GM21723 (cell line): ENCODE measurements around the gene CPT1B.
"Not testable (repeated sequence)": the region's sequence is repeated elsewhere in the genome, so short reads cannot be mapped to it uniquely, and the experiment has no call there.

Experiments
- ATAC-seq: cut with Tn5 transposase; IDR thresholded peaks from one replicate; pipeline ENCODE4 v1.9.1; 2021; ENCODE audit warnings: mild to moderate bottlenecking, moderate library complexity; ENCODE audit not compliant: unreplicated experiment

The CPT1B gene

DNA sequence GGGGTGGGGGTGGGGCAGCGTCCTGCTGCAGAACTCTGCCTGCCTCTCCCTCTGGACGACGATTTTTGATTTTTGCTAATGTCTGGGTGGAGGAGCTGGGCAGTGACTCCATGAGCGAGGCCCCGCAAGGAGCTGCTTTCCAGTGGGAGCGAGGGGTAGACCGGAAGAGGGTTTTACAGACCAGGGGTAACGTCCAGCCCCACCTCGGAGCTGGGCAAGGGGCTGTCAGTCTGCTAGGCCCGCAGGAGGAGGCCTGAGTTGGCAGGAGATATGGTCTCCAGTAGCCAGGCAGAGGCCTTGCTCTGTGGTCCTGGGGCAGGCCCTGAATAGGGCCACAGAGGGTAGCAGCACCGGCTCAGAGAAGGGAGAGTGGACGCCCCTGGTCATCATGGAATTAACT, 31.4 kb upstream of the CPT1B start:
- no peak for ATAC-seq

DNA sequence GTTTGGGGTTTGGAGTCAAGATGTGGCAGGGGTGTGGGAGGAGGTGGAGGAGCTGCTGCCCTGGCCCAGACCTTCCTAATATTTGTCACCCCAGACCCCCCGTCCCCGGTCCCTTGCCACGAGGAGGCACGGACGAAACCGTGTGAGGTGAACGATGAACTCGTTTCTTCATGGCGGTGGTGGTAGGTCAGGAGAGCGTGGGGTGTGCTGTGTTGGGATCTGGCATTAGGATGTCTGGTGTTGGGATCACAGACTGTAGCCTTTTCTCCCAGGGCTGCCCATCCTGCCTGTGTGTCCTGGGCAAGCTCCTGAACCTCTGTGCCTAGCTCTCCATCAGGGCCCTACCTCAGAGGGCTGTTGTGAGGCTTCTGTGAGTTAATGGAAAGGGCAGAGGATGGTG, 30.8 kb upstream of the CPT1B start:
- no peak for ATAC-seq

DNA sequence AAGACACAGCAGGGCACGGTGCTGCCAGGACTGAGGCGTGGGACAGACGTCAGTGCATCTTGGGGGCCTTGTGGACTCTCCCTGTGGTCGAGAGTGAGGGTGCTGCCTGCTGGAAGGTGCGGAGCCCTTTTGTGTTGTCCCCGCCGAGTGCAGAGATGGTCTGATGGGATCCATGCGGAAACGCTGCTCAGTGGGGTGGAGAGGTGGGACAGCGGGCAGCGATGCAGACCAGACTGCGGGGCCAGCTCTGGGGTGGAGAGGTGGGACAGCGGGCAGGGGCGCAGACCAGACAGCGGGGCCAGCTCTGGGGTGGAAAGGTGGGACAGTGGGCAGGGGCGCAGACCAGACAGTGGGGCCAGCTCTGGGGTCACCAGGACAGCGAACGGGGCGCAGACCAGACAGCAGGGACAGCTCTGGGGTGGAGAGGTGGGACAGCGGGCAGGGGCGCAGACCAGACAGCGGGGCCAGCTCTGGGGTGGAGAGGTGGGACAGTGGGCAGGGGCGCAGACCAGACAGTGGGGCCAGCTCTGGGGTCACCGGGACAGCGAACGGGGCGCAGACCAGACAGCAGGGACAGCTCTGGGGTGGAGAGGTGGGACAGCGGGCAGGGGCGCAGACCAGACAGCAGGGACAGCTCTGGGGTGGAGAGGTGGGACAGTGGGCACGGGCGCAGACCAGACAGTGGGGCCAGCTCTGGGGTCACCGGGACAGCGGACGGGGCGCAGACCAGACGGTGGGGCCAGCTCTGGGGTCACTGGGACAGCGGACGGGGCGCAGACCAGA, 30.0 kb upstream of the CPT1B start:
- not testable (repeated sequence) for ATAC-seq

DNA sequence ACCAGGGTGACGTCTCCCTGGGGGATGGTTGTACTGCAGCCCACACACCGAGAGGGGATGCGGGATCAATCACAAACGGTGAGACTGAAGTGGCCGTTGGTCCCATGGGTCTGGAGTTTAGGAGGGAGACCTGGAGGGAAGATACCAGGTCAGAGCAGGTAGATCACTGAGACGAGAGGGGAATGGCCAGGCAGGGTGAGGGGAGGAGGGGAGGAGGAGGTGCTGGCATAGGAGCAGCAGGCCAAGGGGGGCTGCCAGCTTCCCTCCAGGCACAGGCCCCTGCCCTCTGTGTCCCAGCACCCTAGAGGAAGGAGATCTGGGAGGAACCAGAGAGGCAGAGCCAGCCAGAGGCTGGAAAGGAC, 29.4 kb upstream of the CPT1B start:
- no peak for ATAC-seq

DNA sequence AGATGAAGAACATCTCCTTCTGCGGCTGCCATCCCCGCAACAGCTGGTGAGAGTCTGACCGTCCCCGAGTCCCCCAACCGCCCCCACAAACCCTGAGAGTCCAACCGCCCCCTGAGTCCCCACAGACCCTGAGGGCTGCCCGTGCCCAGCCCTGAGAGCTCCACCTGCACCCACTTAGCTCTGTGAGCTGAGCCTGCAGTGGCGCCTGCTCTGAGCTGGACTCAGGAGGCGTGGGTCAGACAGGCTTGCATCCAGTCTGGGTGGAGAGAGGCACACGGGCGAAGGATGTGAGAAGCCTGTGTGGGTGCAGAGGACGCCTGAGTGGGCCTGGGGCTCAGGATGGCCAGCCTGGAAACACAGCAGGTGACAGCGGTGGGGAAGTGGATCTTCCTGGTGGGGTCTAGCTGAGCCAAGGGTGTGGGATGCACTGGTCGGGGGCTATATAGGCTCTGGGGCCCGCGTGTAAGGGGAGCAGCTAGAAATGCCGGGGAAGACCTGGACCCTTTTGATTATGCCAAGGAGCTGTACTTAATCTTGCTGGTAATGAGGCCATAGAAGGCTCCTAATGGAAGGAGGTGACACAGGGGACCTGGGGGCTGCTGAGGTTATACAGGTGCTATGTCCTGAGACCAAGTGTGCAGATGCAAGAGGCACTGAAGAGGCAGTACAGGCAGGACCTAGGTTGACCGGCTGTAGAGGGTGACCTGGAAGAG, 28.9 kb upstream of the CPT1B start:
- ATAC-seq: no peak

DNA sequence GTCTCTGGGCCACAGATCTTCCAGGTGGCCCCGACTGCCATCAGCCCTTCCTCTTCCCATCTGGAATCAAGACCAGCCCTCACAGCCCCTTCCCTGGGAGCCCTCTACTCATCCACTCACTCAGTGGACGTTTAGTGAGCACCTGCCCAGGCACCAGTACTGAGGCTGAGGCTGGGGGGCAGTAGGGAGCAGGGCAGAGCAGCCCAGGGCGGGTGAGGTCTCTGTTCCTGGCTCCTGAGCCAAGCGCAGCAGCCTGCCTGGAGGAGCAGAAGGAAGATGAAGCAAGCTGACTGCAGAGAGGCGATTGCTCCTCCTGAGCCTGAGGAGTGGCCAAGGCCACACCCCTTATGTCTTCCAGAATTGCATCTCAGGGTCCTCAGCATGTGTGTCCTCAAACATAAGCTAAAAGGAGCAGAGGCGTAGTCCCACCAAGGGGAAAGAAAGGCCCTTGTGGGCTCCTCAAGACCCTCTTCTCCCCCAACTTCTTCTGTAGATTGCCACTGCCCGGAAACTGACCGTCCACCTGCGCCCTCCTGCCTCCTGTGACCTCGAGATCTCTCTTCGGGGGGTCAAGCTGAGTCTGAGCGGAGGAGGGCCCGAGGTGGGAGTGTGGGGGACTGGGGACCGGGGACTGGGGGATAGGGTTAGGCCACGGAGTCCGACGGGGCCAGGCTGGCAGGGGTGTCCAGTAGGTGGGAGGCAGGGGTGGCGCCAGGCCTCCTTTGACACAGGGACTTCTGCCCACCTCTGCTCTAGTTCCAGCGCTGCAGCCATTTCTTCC, 28.1 kb upstream of the CPT1B start:
- ATAC-seq: no peak

DNA sequence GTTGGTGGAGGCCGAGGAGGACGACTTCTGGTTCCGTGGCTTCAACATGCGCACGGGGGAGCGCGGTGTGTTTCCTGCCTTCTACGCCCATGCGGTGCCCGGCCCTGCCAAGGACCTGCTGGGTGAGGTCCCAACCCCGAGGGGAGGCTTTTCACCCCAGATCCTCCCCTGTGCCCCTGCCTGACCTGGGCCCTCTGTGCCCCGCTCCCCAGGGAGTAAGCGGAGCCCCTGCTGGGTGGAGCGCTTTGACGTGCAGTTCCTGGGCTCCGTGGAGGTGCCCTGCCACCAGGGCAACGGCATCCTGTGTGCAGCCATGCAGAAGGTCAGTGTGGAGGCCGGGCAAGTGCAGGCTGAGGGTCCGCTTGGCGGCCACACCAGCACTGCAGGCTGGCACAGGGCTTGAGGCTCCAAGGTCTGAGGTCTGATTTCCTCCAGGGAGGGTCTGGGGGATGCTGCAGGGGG, 27.4 kb upstream of the CPT1B start:
- no peak for ATAC-seq

DNA sequence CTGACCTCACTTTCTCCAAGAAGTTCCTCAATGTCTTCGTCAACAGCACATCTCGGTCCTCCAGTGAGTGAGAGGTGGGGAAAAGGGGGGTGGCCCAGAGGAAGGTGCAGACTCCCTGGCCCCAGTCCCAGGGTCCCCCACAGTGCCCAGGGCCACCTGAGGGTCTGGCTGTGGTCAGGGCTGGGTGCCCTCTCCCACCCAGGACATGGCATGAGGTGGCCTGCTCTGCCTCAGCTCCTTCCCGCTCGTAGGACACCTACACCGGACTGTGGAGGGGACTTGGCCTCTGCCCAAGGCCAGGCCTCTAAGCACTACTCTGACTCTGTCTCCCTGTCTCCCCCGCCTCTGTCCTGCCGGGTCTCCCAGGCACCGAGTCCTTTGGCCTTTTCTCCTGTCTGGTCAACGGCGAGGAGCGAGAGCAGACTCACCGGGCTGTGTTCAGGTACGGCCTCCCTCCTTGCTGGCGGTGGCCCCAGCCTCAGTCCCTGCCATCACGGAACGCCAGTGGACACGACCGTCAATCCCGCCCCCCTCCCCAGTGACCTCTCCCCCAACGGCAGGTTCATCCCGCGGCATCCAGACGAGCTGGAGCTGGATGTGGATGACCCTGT, 26.9 kb upstream of the CPT1B start:
- no peak for ATAC-seq

DNA sequence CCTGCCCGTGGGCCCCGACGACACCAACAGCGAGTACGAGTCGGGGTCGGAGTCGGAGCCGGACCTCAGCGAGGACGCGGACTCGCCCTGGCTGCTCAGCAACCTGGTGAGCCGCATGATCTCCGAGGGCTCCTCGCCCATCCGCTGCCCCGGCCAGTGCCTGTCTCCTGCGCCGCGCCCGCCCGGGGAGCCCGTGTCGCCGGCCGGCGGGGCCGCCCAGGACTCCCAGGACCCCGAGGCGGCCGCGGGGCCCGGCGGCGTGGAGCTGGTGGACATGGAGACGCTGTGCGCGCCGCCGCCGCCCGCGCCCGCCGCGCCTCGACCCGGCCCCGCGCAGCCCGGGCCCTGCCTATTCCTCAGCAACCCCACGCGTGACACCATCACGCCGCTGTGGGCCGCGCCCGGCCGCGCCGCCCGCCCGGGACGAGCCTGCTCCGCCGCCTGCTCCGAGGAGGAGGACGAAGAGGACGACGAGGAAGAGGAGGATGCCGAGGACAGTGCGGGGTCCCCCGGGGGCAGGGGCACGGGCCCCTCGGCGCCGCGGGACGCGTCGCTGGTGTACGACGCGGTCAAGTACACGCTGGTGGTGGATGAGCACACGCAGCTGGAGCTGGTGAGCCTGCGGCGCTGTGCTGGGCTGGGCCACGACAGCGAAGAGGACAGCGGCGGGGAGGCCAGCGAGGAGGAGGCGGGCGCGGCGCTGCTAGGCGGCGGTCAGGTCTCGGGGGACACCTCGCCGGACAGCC, 26.2 kb upstream of the CPT1B start:
- ATAC-seq: no peak

DNA sequence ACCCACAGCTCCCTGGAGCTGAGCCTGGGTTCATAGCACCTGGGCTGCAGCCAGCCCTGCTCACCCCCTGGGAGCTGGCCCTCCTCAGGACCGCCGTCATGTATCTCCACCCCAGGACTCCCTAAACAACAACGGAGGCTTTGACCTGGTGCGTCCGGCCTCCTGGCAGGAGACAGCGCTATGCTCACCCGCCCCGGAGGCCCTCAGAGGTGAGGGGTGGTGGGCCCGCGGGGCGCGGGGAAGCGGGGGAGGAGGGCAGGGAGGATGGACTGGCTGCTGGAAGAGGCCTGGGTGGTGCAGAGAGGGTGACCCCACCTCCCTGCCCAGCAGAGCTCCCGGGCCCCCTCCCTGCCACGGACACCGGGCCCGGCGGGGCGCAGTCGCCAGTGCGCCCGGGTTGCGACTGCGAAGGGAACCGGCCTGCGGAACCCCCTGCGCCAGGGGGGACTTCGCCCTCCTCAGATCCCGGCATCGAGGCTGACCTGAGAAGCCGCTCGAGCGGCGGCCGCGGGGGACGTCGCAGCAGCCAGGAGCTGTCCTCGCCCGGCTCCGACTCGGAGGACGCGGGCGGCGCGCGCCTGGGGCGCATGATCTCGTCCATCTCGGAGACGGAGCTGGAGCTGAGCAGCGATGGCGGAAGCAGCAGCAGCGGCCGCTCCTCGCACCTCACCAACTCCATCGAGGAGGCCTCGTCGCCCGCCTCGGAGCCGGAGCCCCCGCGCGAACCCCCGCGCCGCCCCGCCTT, 25.5 kb upstream of the CPT1B start:
- no peak for ATAC-seq

DNA sequence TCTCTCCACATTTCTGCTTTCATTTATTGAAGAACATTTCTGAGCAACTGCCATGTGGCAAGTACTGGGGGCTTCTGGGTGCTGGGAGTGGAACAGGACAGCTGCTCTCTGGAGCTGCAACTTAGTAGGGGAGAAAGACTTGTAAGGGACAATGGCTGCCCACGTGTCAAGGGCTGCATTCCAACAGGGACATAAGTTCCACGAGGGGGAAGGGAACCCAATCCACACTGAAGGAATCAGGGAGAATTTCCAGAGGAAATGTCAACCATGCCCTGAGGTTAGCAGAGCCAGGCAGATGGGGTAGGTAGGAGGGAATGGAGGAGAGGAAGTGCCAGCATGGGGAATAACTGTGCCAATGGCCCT, 24.1 kb upstream of the CPT1B start:
- ATAC-seq: no peak

DNA sequence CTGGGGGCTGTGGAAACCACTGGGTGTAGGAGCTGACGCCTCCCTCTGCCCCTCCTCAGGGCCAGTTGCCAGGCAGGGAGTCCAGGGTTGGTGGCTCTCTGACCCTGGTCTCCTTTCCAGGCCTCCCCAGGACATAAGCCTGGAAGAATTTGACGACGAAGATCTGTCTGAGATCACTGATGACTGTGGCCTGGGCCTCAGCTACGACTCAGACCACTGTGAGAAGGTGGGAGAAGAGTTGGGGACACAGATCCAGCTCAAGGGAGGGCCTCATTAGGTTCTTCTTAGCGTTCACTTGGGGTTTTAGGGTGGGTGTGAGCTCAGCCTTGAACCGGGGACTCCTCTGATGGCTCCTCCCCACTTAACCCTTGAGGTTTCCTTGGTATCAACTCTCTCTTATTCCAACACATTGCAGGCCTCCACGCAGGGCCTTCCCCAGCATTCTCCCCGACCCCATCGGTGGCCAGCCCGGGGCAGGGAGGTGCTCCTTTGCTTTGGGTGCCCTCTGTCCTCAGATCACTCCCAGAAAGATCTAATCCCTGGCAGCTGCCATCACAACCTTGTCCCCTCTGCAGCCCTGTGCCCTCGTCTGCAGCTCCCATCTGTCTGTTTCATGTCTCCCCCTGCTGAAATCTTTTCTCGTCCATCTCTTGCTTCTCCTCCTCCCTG, 23.6 kb upstream of the CPT1B start:
- ATAC-seq: no peak

DNA sequence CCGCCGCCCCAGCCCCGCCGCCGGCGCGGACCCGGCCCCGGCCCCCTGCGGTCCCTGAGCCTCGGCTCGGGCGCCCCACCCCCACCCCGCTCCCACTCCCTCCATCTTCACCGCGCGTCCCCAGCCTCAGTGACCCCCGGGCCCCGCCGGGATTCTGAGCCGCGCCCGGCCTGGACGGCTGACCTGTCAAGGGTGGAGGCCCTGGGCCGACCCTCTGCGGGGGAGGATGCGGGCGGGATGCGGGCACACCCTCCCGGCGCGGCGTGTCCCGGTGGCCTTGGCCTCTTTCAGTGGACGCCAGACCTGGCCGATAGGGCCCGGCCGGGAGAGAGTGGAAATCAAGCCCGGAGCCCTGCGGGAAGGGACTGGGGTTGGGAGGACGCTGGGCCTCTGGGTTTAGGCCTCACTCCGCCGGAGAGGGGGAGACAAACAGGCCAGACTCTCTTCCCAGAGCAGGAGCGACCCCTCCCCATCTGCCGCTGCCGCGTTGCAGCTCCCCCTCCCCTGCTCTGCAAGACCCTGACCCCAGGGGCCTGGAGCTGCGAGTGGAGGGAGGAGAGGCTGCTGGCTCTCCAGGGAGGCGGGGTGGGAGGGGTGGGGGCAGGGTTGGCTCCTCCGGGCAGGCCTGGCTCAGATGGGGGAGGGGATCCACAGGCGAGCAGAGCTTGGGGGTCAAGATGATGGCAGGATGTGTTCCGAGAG, 22.9 kb upstream of the CPT1B start:
- ATAC-seq: no peak

DNA sequence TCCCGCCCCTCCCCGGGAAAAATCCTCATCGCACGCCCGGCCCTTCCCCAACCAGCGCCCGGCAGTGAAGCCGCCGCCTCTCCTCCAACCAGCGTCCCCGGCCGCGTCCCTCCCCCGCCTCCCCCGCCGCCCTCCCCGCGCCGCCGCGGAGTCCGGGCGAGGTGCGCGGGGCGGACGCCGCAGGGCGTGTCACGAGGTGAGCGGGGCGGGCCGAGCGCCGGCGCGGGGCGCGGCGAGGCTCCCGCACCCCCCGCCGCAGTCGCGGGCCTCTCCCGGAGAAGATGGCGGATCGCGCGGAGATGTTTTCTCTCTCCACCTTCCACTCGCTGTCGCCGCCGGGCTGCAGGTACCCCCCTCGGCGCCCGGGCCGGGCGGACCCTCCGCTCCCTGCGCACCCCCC, 22.3 kb upstream of the CPT1B start, which contains the start of gene MAPK8IP2:
Gene MAPK8IP2, plus strand, starts transcription at position 256 of the 400 bp plus-strand sequence. Its CDS starts 26 bp downstream, at position 282.
- ATAC-seq: no peak

DNA sequence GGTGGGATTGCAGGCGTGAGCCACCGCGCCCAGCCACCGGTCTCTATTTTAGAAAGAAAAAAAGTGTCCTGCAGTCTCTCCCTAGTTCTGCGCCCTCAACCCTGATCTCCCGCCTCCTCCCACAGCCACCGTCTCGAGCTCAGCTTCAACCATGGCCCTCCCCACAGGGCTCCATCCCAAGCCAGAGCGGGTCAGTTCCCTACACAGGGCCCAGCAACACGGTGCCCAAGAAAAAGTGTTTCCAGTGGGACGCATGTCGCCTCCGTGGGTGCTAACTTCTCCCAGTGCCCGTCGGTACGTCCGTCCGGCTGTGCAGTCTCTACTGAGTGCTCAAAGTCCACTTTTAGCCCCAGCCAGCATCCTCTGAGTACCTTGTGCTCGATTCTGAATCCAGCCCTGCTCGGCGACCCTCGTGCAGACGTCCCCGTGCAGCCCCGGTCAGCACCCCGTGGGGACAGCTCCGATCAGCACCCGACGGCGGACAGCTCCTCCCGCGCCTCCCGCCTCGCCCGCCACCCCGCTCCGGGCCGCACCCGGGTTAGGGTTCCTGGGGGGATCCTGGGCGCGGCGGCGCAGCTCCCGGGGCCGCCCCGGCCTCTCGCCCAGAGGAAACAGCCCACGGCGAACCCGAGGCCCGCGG, 21.7 kb upstream of the CPT1B start:
- no peak for ATAC-seq

DNA sequence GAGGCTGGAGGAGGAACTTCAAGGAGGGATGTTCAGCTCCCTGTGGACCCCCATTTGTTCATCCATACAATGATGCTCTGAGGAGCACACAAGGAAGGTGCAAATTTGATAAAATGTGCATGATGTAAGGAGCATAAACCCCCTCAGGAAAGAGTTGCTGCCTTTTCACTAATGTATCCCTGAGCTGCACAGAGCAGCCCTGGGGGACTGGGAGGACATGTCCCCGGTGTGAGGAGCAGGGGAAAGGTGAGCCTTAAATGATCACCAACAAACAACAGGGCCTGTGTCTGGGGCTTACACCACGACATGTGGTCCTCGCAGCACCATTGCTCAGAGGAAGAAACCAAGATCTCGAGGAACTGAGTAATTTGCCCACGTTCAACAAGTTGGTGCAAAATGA, 18.9 kb upstream of the CPT1B start:
- ATAC-seq: no peak

DNA sequence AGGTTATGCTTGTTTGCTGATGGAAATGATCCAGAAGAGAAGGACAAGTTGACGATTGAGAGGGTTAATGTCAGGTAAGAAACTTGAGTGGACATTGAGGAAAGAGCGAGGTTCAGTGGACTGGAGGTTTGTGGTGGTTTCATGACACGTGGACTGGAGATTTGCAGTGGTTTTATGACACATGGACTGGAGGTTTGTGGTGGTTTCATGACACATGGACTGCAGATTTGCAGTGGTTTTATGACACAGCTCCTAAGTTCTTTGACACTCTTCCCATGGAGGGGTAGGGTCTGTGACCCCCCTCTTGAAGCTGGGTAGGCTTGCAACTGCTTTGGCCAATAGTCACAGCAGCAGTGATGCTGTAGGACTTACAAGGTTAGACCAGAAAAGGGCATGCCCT, 17.0 kb upstream of the CPT1B start:
- no peak for ATAC-seq

DNA sequence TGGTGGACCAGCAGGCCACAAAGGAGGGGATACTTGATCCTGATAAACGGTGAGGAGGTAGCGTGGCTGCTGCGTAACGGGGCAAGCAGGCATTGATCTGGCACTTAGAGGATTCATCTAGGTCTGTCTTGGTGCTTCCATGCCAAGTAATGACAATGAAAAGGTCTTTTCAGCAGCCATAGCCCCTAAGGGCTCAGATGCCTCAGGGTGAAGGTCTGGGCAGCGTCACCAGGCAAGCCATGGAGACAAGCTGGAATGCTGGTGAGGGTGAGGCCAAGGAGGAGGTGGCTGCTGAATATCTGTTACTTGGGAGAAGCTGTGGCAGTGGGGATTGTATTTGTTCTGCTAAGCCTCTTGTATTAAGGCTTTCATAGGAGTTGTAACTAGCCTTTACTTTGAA, 9.2 kb upstream of the CPT1B start:
- no peak for ATAC-seq
